Fibroblast of peridontal ligament (primary cell): ENCODE data around the gene PRKRIP1.
"Not testable (repeated sequence)": the region's sequence is repeated elsewhere in the genome, so short reads cannot be mapped to it uniquely, and the experiment has no call there.

Experiments
- DNase-seq: peaks from one replicate; pipeline ENCODE4 v3.0.0-alpha.2; 2010; ENCODE audit errors: extremely low read depth

PRKRIP1 gene

DNA sequence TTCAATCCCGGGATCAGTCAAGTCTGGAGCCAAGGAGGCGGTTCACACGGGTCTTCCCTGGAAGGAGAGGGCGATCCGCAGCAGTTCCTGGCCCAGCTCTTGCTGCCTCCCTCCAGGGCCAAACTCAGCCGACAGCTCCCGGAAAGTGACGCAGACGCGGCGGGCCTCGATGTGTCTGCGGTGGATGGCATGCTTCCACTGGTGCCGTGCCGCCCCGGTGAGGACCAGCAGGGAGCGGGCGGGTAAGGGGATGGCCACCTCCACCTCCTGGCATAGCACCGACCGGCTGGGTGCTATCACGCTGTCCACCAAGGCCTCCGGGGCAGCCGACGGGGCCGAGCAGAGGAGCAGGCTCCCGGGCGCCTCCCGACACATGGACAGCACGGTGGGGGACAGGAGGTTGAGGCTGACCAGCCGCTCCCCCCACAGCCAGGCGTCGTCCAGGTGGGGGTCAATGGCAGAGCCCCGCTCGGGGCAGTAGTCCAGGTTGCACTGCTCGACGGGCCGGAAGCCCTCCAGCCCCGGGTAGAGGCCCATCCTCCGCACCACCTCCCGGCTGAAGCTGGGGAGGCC, 61.3 kb downstream of the PRKRIP1 start:
- DNase-seq: no peak

DNA sequence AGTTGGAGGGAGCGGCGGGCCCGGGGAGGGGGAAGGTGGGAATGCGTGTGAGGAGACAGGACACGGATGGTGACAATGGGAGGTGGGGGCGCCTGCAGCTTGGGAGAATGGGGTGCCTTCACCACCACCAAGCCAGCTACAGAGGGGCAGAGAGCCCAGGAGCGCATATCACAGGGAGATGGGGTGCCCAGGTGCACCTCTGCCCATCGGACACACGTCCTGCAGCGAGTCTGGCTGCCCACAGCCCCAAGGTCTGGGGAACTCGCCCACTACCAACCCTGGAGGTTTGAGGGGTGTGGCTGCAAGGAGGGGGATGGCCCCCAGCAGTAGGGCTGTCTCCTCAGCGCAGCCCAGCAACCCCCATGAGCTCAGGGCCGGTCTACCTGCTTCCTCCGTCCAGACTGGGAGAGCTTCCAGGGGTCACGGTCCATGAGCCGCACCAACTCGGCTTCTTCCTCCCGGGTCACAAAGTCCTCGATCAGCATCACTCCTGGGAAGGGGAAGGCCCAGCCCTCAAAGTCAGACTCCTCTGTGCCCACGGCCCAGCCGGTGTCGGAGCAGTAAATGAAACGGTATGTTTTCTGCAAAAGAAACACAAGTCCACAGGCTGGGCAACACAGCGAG, 63.2 kb downstream of the PRKRIP1 start:
- no peak for DNase-seq

GRCh38 chr7:102460467-102460866, 64.3 kb downstream of the PRKRIP1 start:
- DNase-seq: no peak

- DNase-seq: peak; percentile 16
These were observed 67.8 kb downstream of the PRKRIP1 start for GRCh38 chr7:102463841-102464576.

- peak; percentile 82 for DNase-seq
These were observed 68.6 kb downstream of the PRKRIP1 start, which contains the start of the genes ALKBH4 and LRWD1 for GRCh38 chr7:102464577-102465280. Gene ALKBH4, minus strand, starts transcription at chr7:102464863. Its CDS starts 27 bp downstream, at chr7:102464836. Gene LRWD1, plus strand, starts transcription at chr7:102464984. Its CDS starts 97 bp downstream, at chr7:102465081.

DNA sequence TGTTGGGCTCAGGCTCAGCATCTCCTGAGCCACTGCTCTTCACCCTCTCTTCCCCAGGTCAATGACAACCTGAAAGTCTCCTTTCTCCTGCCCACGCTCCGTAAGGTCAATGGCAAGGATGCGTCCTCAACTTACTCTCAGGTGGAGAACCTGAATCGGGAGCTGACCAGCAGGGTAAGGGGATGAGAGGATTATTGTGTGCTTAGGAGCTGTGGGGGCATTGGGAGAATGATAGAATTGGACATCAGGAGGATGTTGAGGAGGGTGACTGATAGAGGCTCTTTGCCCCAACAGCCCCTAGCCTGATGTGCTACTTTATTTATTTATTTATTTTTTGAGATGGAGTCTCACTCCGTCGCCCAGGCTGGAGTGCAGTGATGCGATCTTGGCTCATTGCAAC, 69.9 kb downstream of the PRKRIP1 start:
- no peak for DNase-seq

DNA sequence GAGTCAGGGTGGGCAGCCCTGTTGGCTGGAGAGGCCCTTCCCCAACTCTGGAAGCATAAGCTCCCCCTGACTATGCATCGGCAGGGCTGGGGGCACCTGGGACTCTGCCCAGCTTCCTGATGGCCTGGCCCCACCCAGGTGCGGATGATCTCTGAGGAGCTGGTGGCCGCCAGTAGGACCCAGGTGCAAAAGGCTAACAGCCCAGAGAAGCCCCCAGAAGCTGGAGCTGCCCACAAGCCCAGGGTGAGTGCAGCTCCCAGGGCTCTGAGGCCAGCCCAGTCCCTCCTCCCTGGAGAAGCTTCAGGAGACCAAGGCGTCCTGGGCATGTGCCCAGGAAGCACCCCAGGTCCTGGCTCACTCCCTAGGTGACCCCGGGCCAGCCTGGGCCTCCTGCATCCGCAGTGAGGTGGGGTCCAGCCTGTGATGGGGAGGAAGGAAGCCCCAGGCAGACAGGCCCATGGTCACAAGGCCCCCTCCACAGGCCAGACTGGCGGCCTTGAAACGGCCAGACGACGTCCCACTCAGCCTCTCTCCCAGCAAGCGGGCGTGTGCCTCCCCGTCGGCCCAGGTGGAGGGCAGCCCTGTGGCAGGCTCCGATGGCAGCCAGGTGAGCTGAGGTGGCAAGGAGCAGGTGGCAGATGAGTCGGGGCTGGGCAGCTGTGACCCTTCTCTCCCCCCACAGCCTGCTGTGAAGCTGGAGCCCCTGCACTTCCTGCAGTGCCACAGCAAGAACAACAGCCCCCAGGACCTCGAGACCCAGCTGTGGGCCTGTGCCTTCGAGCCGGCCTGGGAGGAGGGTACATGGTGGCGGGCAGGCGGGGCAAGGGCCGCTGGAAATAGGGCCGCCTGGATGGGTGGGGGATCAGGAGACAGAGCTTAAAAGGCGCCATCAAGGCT, 71.7 kb downstream of the PRKRIP1 start:
- no peak for DNase-seq

- DNase-seq: no peak
These were observed 72.6 kb downstream of the PRKRIP1 start for GRCh38 chr7:102468478-102469350.

GRCh38 chr7:102469351-102469971, 73.3 kb downstream of the PRKRIP1 start:
- DNase-seq: no peak

GRCh38 chr7:102469972-102470825, 74.0 kb downstream of the PRKRIP1 start:
- DNase-seq: no peak

- DNase-seq: no peak
These were observed 75.6 kb downstream of the PRKRIP1 start for GRCh38 chr7:102471791-102472125.

DNA sequence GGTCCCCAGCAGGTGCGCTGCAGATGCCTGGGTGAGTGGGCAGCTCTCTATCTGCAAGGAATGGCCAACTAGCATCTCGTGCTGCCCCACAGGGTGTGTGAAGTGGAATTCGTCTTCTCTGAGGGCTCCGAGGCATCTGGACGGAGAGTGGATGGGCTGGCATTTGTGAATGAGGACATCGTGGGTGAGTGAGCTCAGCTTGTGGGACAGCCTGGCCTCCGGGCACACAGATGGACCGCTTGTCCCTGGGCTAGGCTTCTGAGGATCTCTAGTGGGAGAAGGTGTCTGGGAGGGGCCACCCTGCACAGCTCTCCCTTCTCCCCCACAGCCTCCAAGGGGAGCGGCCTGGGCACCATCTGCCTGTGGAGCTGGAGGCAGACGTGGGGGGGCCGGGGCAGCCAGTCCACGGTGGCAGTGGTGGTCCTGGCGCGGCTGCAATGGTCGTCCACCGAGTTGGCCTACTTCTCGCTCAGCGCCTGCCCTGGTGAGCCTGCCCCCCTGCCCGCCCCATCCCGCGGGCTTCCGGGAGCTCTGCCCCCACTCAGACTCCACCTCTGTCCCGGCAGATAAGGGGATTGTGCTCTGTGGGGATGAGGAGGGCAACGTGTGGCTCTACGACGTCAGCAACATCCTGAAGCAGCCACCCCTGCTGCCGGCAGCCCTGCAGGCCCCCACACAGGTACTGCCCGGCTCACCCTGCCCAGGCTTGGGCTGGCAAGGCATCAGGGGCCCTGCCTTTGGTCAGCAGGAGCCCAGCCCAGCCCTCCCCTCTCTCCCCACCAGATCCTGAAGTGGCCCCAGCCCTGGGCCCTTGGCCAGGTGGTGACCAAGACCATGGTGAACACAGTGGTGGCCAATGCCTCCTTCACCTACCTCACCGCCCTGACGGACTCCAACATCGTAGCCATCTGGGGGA, 76.2 kb downstream of the PRKRIP1 start:
- no peak for DNase-seq

DNA sequence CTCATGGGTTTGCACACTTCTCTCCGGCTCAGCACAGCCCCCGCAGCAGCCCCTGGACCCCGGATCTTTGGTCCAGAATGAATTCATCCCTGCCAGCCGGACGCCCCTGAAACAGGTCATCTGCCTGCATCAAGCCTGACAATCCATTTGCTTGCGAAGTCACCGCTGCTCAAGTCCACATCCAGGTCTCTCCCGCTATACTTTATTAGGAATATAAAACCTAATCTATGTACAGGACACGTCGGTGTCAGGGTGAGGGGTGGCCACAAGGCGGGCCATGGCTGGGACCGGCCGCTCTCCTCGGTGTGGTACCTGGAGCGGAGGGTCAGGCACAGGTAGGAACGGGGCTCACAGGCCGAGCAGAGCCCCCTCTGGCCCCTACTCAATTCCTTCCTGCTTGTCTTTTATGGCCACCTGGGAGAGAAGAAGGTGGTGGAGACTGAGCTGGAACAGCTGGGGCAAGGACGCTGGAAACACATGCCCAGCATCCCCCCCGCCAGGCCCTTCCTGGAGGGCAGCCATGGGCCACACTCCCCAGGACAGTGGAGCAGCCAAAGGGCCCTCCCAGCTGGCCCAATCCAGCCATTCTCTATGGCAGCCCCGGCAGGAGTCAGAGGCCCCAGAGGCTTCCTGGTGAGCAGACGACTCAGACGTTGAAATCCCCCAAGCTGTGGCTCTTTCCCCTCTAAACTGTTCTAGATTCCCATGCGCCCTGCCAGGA, 77.3 kb downstream of the PRKRIP1 start:
- DNase-seq: no peak

GRCh38 chr7:102474116-102474515, 78.0 kb downstream of the PRKRIP1 start:
- not testable (repeated sequence) for DNase-seq

DNA sequence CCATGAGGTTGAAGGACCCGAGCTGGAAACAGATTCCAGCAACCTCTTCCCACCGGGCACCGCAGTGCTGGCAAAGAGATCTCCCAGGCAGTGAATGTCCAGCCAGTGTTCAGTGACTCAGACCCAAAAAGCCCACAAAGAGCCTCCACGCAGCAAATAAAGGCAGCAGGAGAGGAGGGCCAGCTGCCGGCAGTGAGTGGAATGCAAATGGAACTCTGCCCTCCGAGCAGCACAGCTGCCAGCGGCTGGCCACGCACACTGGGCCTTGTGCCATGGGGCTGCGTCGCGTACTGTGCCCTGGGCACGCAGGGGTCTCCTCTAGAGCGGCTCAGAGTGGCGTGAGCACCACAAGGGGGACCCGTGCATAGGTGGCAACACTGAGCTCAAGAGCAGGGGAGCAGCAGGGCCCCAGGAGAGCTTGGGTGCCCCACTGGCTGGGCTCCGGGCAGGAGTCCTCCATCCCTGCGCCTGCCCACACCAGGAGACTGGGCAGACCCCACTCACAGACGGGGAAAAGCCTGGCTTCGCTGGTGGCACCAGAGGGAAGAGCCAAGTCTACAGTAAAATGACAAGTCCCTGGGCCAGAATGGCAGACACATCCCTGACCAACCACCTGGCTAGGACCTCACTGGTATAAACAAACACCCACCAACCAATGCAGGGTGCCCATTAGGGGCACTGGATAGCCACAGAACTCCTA, 78.7 kb downstream of the PRKRIP1 start:
- DNase-seq: peak; percentile 31
